Measurements from ENCODE around the gene ZNF407. TPM values are rescaled to one million over a fixed set of nuclear protein-coding genes. Genes with fewer than 3 reads are reported as not detected.

Gene ZNF407
- total and polyA plus RNA-seq, 2 of the 13 experiments (the other 11 are each of a cell fraction or from before 2014, with no cell fraction given): 2.3 to 8.7 TPM

DNA sequence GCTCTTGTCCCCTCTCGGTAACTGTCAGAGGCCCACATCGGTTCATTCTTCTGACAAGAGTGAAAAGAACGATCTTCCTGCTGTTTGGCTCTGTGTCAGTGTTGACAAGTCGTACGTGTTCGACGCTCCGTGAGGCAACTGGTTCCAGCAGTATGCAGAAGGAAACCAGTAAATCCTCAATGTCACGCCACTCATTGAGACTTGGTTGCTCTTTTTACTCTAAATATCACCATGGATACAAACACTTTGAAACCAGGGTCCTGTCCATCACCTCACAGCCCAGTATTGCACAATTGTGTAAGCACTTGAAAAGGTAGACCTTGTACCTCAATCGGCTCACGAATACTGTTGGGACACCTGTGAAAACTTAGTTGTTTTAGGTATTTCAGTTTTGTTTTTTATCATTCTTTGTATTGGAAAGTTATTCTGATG is 136.4 kb downstream of the ZNF407 start (continued):
- TF ChIP-seq, protein P1, sequence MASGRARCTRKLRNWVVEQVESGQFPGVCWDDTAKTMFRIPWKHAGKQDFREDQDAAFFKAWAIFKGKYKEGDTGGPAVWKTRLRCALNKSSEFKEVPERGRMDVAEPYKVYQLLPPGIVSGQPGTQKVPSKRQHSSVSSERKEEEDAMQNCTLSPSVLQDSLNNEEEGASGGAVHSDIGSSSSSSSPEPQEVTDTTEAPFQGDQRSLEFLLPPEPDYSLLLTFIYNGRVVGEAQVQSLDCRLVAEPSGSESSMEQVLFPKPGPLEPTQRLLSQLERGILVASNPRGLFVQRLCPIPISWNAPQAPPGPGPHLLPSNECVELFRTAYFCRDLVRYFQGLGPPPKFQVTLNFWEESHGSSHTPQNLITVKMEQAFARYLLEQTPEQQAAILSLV (CRISPR knock-in tag; IDR thresholded peaks at IDR 0.05; ENCODE audit: borderline replicate concordance): no peak
- TF ChIP-seq, protein P2, sequence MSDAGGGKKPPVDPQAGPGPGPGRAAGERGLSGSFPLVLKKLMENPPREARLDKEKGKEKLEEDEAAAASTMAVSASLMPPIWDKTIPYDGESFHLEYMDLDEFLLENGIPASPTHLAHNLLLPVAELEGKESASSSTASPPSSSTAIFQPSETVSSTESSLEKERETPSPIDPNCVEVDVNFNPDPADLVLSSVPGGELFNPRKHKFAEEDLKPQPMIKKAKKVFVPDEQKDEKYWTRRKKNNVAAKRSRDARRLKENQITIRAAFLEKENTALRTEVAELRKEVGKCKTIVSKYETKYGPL (CRISPR knock-in tag; IDR thresholded peaks at IDR 0.05): peak; percentile 46; the same call in 1 of the 2 replicates
- TF ChIP-seq SMARCC2 (IDR thresholded peaks at IDR 0.05) (no peak), ZNF83 (CRISPR knock-in tag; IDR thresholded peaks at IDR 0.05; ENCODE audit: borderline replicate concordance) (no peak), ZNF382 (CRISPR knock-in tag; IDR thresholded peaks at IDR 0.05; ENCODE audit: borderline replicate concordance) (no peak), ZNF678 (CRISPR knock-in tag; IDR thresholded peaks at IDR 0.05) (no peak), HOXD1 (CRISPR knock-in tag; IDR thresholded peaks at IDR 0.05) (no peak), ZNF766 (CRISPR knock-in tag; IDR thresholded peaks at IDR 0.05; ENCODE audit: borderline replicate concordance) (no peak), MBD4 (IDR thresholded peaks at IDR 0.05; ENCODE audit: borderline replicate concordance, low read length) (peak; percentile 59; the same call in 1 of the 2 replicates), CBX2 (IDR thresholded peaks at IDR 0.05; ENCODE audit: low read depth, low read length) (no peak), CBX2 (CRISPR knock-in tag; IDR thresholded peaks at IDR 0.05; ENCODE audit: low read depth) (no peak), GFI1 (CRISPR knock-in tag; IDR thresholded peaks at IDR 0.05; ENCODE audit: borderline replicate concordance) (no peak; the same call in 1 of the 2 replicates), PCBP1 (IDR thresholded peaks at IDR 0.05; ENCODE audit: borderline replicate concordance, low read depth, low read length) (no peak), AGO1 (IDR thresholded peaks at IDR 0.05; ENCODE audit: low read depth, low read length, poor library complexity, severe bottlenecking) (no peak), KAT8 (CRISPR knock-in tag; IDR thresholded peaks at IDR 0.05) (peak; percentile 30; the same call in 1 of the 2 replicates), REXO4 (CRISPR knock-in tag; IDR thresholded peaks at IDR 0.05; ENCODE audit: borderline replicate concordance) (no peak), NFE2 (CRISPR knock-in tag; IDR thresholded peaks at IDR 0.05) (no peak), DMAP1 (CRISPR knock-in tag; IDR thresholded peaks at IDR 0.05) (peak; percentile 54; the same call in 1 of the 2 replicates), ZNF775 (CRISPR knock-in tag; IDR thresholded peaks at IDR 0.05; ENCODE audit: borderline replicate concordance) (no peak), ZBTB1 (CRISPR knock-in tag; IDR thresholded peaks at IDR 0.05; ENCODE audit: borderline replicate concordance) (no peak)
- TF ChIP-seq, protein P3, sequence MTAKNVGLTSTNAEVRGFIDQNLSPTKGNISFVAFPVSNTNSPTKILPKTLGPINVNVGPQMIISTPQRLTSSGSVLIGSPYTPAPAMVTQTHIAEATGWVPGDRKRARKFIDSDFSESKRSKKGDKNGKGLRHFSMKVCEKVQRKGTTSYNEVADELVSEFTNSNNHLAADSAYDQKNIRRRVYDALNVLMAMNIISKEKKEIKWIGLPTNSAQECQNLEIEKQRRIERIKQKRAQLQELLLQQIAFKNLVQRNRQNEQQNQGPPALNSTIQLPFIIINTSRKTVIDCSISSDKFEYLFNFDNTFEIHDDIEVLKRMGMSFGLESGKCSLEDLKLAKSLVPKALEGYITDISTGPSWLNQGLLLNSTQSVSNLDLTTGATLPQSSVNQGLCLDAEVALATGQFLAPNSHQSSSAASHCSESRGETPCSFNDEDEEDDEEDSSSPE (CRISPR knock-in tag; IDR thresholded peaks at IDR 0.05): peak; percentile 15; the same call in 1 of the 2 replicates
- TF ChIP-seq, protein P4, sequence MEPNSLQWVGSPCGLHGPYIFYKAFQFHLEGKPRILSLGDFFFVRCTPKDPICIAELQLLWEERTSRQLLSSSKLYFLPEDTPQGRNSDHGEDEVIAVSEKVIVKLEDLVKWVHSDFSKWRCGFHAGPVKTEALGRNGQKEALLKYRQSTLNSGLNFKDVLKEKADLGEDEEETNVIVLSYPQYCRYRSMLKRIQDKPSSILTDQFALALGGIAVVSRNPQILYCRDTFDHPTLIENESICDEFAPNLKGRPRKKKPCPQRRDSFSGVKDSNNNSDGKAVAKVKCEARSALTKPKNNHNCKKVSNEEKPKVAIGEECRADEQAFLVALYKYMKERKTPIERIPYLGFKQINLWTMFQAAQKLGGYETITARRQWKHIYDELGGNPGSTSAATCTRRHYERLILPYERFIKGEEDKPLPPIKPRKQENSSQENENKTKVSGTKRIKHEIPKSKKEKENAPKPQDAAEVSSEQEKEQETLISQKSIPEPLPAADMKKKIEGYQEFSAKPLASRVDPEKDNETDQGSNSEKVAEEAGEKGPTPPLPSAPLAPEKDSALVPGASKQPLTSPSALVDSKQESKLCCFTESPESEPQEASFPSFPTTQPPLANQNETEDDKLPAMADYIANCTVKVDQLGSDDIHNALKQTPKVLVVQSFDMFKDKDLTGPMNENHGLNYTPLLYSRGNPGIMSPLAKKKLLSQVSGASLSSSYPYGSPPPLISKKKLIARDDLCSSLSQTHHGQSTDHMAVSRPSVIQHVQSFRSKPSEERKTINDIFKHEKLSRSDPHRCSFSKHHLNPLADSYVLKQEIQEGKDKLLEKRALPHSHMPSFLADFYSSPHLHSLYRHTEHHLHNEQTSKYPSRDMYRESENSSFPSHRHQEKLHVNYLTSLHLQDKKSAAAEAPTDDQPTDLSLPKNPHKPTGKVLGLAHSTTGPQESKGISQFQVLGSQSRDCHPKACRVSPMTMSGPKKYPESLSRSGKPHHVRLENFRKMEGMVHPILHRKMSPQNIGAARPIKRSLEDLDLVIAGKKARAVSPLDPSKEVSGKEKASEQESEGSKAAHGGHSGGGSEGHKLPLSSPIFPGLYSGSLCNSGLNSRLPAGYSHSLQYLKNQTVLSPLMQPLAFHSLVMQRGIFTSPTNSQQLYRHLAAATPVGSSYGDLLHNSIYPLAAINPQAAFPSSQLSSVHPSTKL (CRISPR knock-in tag; IDR thresholded peaks at IDR 0.05): peak; percentile 89
- TF ChIP-seq, protein P5, sequence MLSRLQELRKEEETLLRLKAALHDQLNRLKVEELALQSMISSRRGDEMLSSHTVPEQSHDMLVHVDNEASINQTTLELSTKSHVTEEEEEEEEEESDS (CRISPR knock-in tag; IDR thresholded peaks at IDR 0.05; ENCODE audit: borderline replicate concordance): no peak
- TF ChIP-seq, protein P6, sequence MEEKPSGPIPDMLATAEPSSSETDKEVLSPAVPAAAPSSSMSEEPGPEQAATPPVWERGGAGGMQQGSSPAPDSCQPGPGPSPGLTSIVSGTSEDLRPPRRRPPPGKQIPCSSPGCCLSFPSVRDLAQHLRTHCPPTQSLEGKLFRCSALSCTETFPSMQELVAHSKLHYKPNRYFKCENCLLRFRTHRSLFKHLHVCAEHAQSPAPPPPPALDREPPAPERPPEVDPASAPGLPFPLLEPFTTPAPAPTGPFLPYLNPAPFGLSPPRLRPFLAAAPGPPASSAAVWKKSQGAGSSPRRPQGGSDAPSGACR (CRISPR knock-in tag; IDR thresholded peaks at IDR 0.05): no peak
